Tibial nerve (tissue), 4 donors: ENCODE data around the gene CLMP.

Source experiments
- CTCF ChIP-seq, 5 experiments: fragments of 200-600 bp in 3 of 5; fragments of 450-650 bp in 2 of 5; sonication (generic) in 3 of 5; IDR thresholded peaks; one replicate each; pipeline ENCODE4 v1.5.1; 2016 to 2019; ENCODE audit warnings: antibody characterized with exemption in 5 of 5, mild to moderate bottlenecking in 3 of 5, moderate library complexity in 2 of 5
- EP300 ChIP-seq, 2 donors: sonication (generic); formaldehyde crosslinking; IDR thresholded peaks; one replicate each; pipeline ENCODE4 v1.6.1; 2017; ENCODE audit warnings: antibody characterized with exemption in 2 of 2, mild to moderate bottlenecking in 1 of 2
- POLR2A ChIP-seq, 2 donors: fragments of 450-650 bp; IDR thresholded peaks; one replicate each; pipeline ENCODE4 v1.6.1; 2017; ENCODE audit warnings: antibody characterized with exemption in 2 of 2, mild to moderate bottlenecking in 2 of 2, moderate library complexity in 2 of 2

- TF ChIP-seq CTCF (IDR thresholded peaks at IDR 0.05), result no peak
- TF ChIP-seq POLR2A (IDR thresholded peaks at IDR 0.05), result no peak
- no peak for TF ChIP-seq EP300 (IDR thresholded peaks at IDR 0.05)
Measured at GRCh38 chr11:123179586-123179985, 15.5 kb downstream of the CLMP start.
